Body of pancreas (tissue), 4 donors: ENCODE data around the gene EFCAB11. TPM values are rescaled to one million over a fixed set of nuclear protein-coding genes. Genes with fewer than 3 reads are reported as not detected.

ENCODE experiments used
- ATAC-seq: fragments of 150-250 bp; one replicate; pipeline ENCODE4 v1.9.1; 2016
- DNase-seq, 4 donors: peaks; one replicate each; pipeline ENCODE4 v3.0.0-alpha.2; 2019
- H3K27ac ChIP-seq, 4 donors: fragments of 200-600 bp; sonication (generic); 1 replicate in 3 of 4; 2 replicates in 1 of 4; pipeline versions ENCODE4 v1.5.1 to v1.6.1; 2016 to 2019; ENCODE audit warnings: mild to moderate bottlenecking in 1 of 4, mixed read lengths in 1 of 4, moderate library complexity in 1 of 4
- H3K27me3 ChIP-seq, 2 donors: fragments of 200-600 bp; sonication (generic); one replicate each; pipeline ENCODE4 v1.6.0; 2016; ENCODE audit warnings: mild to moderate bottlenecking in 1 of 2
- H3K36me3 ChIP-seq, 2 donors: fragments of 200-600 bp; sonication (generic); replicated peaks in 1 of 2; 2 replicates each; pipeline ENCODE4 v1.5.1; 2016; ENCODE audit warnings: low read depth in 2 of 2; ENCODE audit not compliant: insufficient read depth in 1 of 2
- H3K4me1 ChIP-seq: fragments of 200-600 bp; sonication (generic); one replicate; pipeline ENCODE4 v1.6.0; 2016
- H3K4me3 ChIP-seq, 2 donors: fragments of 200-600 bp; sonication (generic); 1 replicate in 1 of 2; 2 replicates in 1 of 2; pipeline ENCODE4 v1.5.1; 2016 to 2019
- H3K9me3 ChIP-seq, 3 donors: fragments of 200-600 bp; sonication (generic); 1 replicate in 2 of 3; 2 replicates in 1 of 3; pipeline ENCODE4 v1.5.1; 2016
- POLR2A ChIP-seq, 3 donors: fragments of 450-650 bp; IDR thresholded peaks; one replicate each; pipeline ENCODE4 v1.6.1; 2016; ENCODE audit warnings: antibody characterized with exemption in 3 of 3, mild to moderate bottlenecking in 2 of 3
- WGBS, 2 donors: methylation state at CpG; one replicate each; pipeline ENCODE4 v1.1.5; 2017; 5-methylcytosine and 5-hydroxymethylcytosine counted together
- intact Hi-C: fragments of 100-400 bp; cut with DNase I; formaldehyde crosslinking; loops from one replicate; pipeline ENCODE4 v1.15.1; 2023
- total RNA-seq, 2 donors: library from RNA; depleted of rRNA; stranded (reverse); fragments of >200 nt; gene quantifications; one replicate each; pipeline ENCODE4 v1.1.0, GENCODE V29; 2016
- TF ChIP-seq, protein P1 (sequence below), 7 experiments: fragments of 450-650 bp in 4 of 7; fragments of 200-600 bp in 3 of 7; sonication (generic) in 3 of 7; IDR thresholded peaks; one replicate each; pipeline ENCODE4 v1.5.1; 2016 to 2019; ENCODE audit warnings: antibody characterized with exemption in 7 of 7

EFCAB11 gene
- total RNA-seq, 2 donors from 2014 or later, result 1.6 to 2.9 TPM

GRCh38 chr14:89918721-89919120 lies 35.8 kb downstream of the EFCAB11 start:
- no peak overlapping the region for H3K4me3 ChIP-seq
- no peak overlapping the region for H3K27ac ChIP-seq
- H3K9me3 ChIP-seq, result no peaks in the 10 kb centered on the region
- ATAC-seq (no peak), DNase-seq (no peak)
- 94 to 97% methylated on average over 2 of the region's 2 CpGs for WGBS, 2 donors
- TF ChIP-seq, protein P1, sequence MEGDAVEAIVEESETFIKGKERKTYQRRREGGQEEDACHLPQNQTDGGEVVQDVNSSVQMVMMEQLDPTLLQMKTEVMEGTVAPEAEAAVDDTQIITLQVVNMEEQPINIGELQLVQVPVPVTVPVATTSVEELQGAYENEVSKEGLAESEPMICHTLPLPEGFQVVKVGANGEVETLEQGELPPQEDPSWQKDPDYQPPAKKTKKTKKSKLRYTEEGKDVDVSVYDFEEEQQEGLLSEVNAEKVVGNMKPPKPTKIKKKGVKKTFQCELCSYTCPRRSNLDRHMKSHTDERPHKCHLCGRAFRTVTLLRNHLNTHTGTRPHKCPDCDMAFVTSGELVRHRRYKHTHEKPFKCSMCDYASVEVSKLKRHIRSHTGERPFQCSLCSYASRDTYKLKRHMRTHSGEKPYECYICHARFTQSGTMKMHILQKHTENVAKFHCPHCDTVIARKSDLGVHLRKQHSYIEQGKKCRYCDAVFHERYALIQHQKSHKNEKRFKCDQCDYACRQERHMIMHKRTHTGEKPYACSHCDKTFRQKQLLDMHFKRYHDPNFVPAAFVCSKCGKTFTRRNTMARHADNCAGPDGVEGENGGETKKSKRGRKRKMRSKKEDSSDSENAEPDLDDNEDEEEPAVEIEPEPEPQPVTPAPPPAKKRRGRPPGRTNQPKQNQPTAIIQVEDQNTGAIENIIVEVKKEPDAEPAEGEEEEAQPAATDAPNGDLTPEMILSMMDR (IDR thresholded peaks at IDR 0.05), result no peak
- no peak for TF ChIP-seq POLR2A (IDR thresholded peaks at IDR 0.05)
- intact Hi-C loops, result no loop called here
- no peaks in the 10 kb centered on the region for H3K36me3 ChIP-seq
- no peaks in the 10 kb centered on the region for H3K27me3 ChIP-seq
- no peaks in the 10 kb centered on the region for H3K4me1 ChIP-seq

DNA sequence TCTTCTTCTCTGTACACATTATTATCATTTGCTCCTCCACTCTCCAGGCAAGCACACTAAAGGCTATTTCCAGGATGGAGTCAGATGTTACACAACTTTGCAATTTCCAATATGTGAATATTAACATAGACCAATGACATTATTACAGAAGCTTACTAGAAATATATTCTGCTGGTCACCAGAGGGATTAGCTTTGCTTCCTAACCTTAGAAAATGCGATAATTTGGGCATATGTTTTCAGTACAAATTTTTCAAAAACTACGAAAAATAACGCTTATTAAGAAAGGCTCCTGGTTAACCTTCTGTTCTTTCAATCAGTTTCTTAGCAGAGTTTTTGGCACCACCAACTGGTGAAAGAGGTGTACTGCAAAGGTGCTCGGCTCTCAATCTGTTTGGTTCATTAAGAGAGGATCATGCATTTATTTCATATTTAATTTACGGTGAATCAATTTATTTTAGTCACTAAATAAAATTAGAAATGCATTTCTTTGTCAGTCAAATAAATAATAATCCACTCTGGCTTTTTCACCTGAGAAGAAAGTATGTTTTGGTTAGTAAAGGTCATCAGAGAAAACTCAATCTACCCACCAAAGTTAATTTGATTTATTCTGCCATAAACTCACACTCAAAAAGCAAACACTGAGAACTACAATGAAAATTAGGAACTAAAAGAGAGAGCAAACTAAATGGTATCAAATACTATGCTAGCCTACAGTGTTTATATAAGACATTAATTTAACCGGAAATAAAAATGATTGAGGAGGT lies 39.2 kb downstream of the EFCAB11 start:
- WGBS, 2 donors, result 15 to 16% methylated on average over 6 of the region's 6 CpGs
- no peak overlapping the region for H3K4me3 ChIP-seq
- no peak overlapping the region for H3K27ac ChIP-seq

DNA sequence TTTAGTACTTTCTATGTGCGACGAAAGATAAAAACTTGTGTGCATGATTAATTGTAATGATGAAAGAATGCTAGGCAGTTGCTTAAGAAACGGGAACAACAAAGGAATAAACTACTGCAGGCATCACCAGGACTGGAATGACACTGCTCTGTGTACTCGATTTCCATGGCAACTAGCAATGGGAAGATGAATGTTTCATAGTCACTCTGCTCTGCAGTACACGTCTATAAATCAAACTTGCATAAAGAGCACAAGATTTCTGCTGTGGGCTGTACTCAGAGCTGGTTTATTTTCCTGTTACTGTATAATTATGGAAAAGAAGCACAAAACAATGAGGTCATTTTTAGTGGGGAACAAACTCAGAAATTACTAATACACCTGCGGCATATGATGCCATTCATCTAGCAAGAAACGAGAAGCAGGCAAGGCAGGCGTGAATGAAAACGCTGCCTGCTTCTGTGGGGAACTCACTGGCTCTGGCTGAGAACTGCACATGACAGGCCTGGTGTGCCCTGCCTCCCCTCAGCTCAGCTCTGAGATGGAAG lies 41.8 kb downstream of the EFCAB11 start:
- H3K27ac ChIP-seq, result no peak overlapping the region
- no peaks in the 10 kb centered on the region for H3K36me3 ChIP-seq
- H3K4me1 ChIP-seq, result peaks cover 17% of the 10 kb centered on the region
- intact Hi-C loops, result no loop called here
- no peaks in the 10 kb centered on the region for H3K9me3 ChIP-seq
- WGBS, 2 donors, result 53 to 57% methylated on average over 9 of the region's 9 CpGs
- no peak for TF ChIP-seq POLR2A (IDR thresholded peaks at IDR 0.05)
- TF ChIP-seq, protein P1 (IDR thresholded peaks at IDR 0.05), result no peak
- no peaks in the 10 kb centered on the region for H3K27me3 ChIP-seq
- DNase-seq, result peak in 1 of 4 donors; percentile 20
- peak; percentile 64 for ATAC-seq
- no peak overlapping the region for H3K4me3 ChIP-seq

More for the DNA sequence above, 39.2 kb downstream of the EFCAB11 start:
- Histone ChIP-seq H3K9me3 (no peaks in the 10 kb centered on the region), H3K36me3 (no peaks in the 10 kb centered on the region), H3K27me3 (no peaks in the 10 kb centered on the region), H3K4me1 (peaks cover 17% of the 10 kb centered on the region)
- DNase-seq, result peak; percentile 63 to 74 (median 72)
- ATAC-seq, result peak; percentile 77
- intact Hi-C loops, result no loop called here
- TF ChIP-seq POLR2A (IDR thresholded peaks at IDR 0.05), result no peak
- TF ChIP-seq, protein P1 (IDR thresholded peaks at IDR 0.05), result peak; percentile 41 to 99 (median 90)

DNA sequence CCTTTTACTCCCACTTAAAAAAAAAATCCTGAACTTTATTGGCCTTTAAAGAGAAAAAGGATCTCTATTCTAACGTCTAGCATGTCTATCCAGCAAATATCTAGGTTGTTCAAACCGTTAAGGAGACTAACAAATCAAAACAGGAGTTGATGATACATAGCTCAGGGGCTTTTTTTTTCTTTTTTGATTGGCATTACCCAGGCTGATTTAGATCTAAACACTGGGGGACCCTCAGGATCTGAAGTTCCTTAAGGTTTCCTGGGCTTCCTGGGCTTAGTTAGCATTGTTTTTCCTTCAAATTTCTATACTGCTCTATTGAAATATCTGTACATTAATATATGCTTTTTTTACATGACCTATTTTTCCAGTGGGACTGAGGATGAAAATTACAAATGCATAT lies 42.3 kb downstream of the EFCAB11 start:
- Histone ChIP-seq H3K9me3 (no peaks in the 10 kb centered on the region), H3K36me3 (no peaks in the 10 kb centered on the region), H3K4me1 (peaks cover 17% of the 10 kb centered on the region), H3K4me3 (no peak overlapping the region), H3K27ac (no peak overlapping the region), H3K27me3 (no peaks in the 10 kb centered on the region)
- WGBS, 2 donors, result 69 to 88% methylated on average over 2 of the region's 2 CpGs
- TF ChIP-seq, protein P1 (IDR thresholded peaks at IDR 0.05), result no peak
- TF ChIP-seq POLR2A (IDR thresholded peaks at IDR 0.05), result no peak
- DNase-seq (no peak), ATAC-seq (no peak)
- intact Hi-C loops, result no loop called here
